H1 (cell line): Measurements from ENCODE around the gene ARHGAP26. TPM values are rescaled to one million over a fixed set of nuclear protein-coding genes. Genes with fewer than 3 reads are reported as not detected.

Experiments used
- CTCF ChIA-PET: fragments of 300-600 bp; sonication (Branson Sonifier 250); formaldehyde crosslinking; loops from one replicate; lab custom pipeline; 2021; ENCODE audit not compliant: partially characterized antibody; lab: Charles Lee
- POLR2A ChIA-PET: fragments of 300-600 bp; sonication (Branson Sonifier 250); formaldehyde crosslinking; loops from one replicate; lab custom pipeline; 2021; ENCODE audit warnings: inconsistent platforms; ENCODE audit not compliant: partially characterized antibody; lab: Charles Lee
- DNase-seq, 2 experiments: peaks; one replicate each; pipeline versions ENCODE4 v3.0.0 to v3.0.0-alpha.2; 2010 to 2022; ENCODE audit warnings: low spot score in 2 of 2, low read depth in 1 of 2, mixed read lengths in 1 of 2
- FAIRE-seq: peaks from 2 replicates; lab custom pipeline; 2011; peaks lifted over from hg19 to GRCh38; lab: Jason Lieb, UNC
- H2AFZ ChIP-seq: 2 replicates; pipeline ENCODE4 v1.8.1; 2012; ENCODE audit warnings: low read length, inconsistent platforms
- H2AK5ac ChIP-seq: 2 replicates; pipeline ENCODE4 v1.6.1; 2013; ENCODE audit warnings: low read depth, low read length
- H2BK120ac ChIP-seq: replicated peaks from 2 replicates; pipeline ENCODE3; 2013; ENCODE audit warnings: low read depth, low read length, inconsistent platforms
- H2BK12ac ChIP-seq: 2 replicates; pipeline ENCODE4 v1.6.1; 2013; ENCODE audit warnings: low read depth, low read length
- H2BK15ac ChIP-seq: 2 replicates; pipeline ENCODE4 v1.6.1; 2013; ENCODE audit warnings: low read length
- H2BK20ac ChIP-seq: 2 replicates; pipeline ENCODE4 v1.6.1; 2013; ENCODE audit warnings: low read length
- H2BK5ac ChIP-seq: 2 replicates; pipeline ENCODE4 v1.6.1; 2013; ENCODE audit warnings: low read depth, low read length
- H3K14ac ChIP-seq: 2 replicates; pipeline ENCODE4 v1.6.1; 2013; ENCODE audit warnings: inconsistent platforms; ENCODE audit not compliant: insufficient read length
- H3K18ac ChIP-seq: 2 replicates; pipeline ENCODE4 v1.6.1; 2013; ENCODE audit warnings: low read length; ENCODE audit errors: extremely low read depth
- H3K23ac ChIP-seq: 2 replicates; pipeline ENCODE4 v1.6.1; 2013; ENCODE audit warnings: inconsistent platforms; ENCODE audit not compliant: insufficient read length
- H3K23me2 ChIP-seq: 2 replicates; pipeline ENCODE4 v1.6.1; 2013; ENCODE audit warnings: low read depth, low read length
- H3K27ac ChIP-seq: 2 replicates; pipeline ENCODE4 v1.6.1; 2011; ENCODE audit warnings: low read depth, low read length, inconsistent platforms
- H3K27me3 ChIP-seq, 4 experiments: replicated peaks in 1 of 4; 1 replicate in 1 of 4; 2 replicates in 3 of 4; pipeline versions ENCODE4 v1.6.1 to v1.8.1; 2011 to 2013; ENCODE audit warnings: low read length in 3 of 4, mild to moderate bottlenecking in 3 of 4, inconsistent platforms in 2 of 4, mixed read lengths in 2 of 4, moderate library complexity in 1 of 4; ENCODE audit not compliant: control insufficient read depth in 3 of 4, insufficient read depth in 3 of 4; ENCODE audit errors: extremely low read depth in 1 of 4
- H3K36me3 ChIP-seq, 4 experiments: 2 replicates each; pipeline versions ENCODE4 v1.6.1 to v1.8.1; 2011 to 2013; ENCODE audit warnings: mild to moderate bottlenecking in 4 of 4, low read length in 3 of 4, moderate library complexity in 2 of 4, control low read depth in 1 of 4, inconsistent platforms in 1 of 4; ENCODE audit not compliant: insufficient read depth in 4 of 4, control insufficient read depth in 2 of 4
- H3K4ac ChIP-seq: replicated peaks from 2 replicates; pipeline ENCODE3; 2013; ENCODE audit warnings: low read length, low read depth, mixed read lengths, inconsistent platforms; ENCODE audit not compliant: insufficient read length
- H3K4me1 ChIP-seq, 4 experiments: replicated peaks in 1 of 4; 1 replicate in 1 of 4; 2 replicates in 3 of 4; pipeline versions ENCODE4 v1.6.1 to v1.8.1; 2011 to 2013; ENCODE audit warnings: low read length in 3 of 4, inconsistent platforms in 2 of 4, mixed read lengths in 1 of 4; ENCODE audit not compliant: insufficient read depth in 4 of 4, control insufficient read depth in 3 of 4
- H3K4me2 ChIP-seq, 2 experiments: 2 replicates each; pipeline versions ENCODE4 v1.6.1 to v1.8.1; 2011 to 2013; ENCODE audit warnings: low read depth in 2 of 2, low read length in 2 of 2, control low read depth in 1 of 2, inconsistent platforms in 1 of 2, mild to moderate bottlenecking in 1 of 2; ENCODE audit not compliant: insufficient read depth in 1 of 2
- H3K4me3 ChIP-seq, 4 experiments: fragments of 200-600, 300-600 bp in 1 of 4; sonication (generic), shearing (Covaris generic), sonication (Bioruptor Twin) in 1 of 4; 2 replicates each; pipeline versions ENCODE4 v1.5.1 to v1.8.1; 2011 to 2016; ENCODE audit warnings: low read length in 4 of 4, low read depth in 3 of 4, control low read depth in 2 of 4, inconsistent platforms in 2 of 4, mild to moderate bottlenecking in 2 of 4, mixed read lengths in 1 of 4, moderate library complexity in 1 of 4; ENCODE audit not compliant: insufficient read depth in 2 of 4; ENCODE audit errors: extremely low read depth in 1 of 4
- H3K56ac ChIP-seq: replicated peaks from 2 replicates; pipeline ENCODE3; 2013; ENCODE audit warnings: low read depth, mild to moderate bottlenecking, mixed read lengths, low read length, inconsistent platforms; ENCODE audit not compliant: insufficient read length
- H3K79me1 ChIP-seq: 2 replicates; pipeline ENCODE4 v1.6.1; 2013; ENCODE audit warnings: low read depth, low read length, control low read depth
- H3K79me2 ChIP-seq, 2 experiments: 2 replicates each; pipeline versions ENCODE4 v1.6.1 to v1.8.1; 2012 to 2013; ENCODE audit warnings: low read length in 2 of 2, mild to moderate bottlenecking in 2 of 2, inconsistent platforms in 1 of 2; ENCODE audit not compliant: insufficient read depth in 2 of 2, control insufficient read depth in 1 of 2
- H3K9ac ChIP-seq, 4 experiments: replicated peaks in 1 of 4; 1 replicate in 1 of 4; 2 replicates in 3 of 4; pipeline versions ENCODE4 v1.6.1 to v1.8.1; 2011 to 2013; ENCODE audit warnings: low read depth in 3 of 4, low read length in 3 of 4, control low read depth in 2 of 4, mild to moderate bottlenecking in 2 of 4, moderate library complexity in 2 of 4, inconsistent platforms in 1 of 4; ENCODE audit errors: extremely low read depth in 1 of 4
- H3K9me3 ChIP-seq, 2 experiments: 2 replicates each; pipeline versions ENCODE4 v1.6.1 to v1.8.1; 2012 to 2013; ENCODE audit warnings: mild to moderate bottlenecking in 2 of 2, moderate library complexity in 2 of 2, control low read depth in 1 of 2, inconsistent platforms in 1 of 2, low read depth in 1 of 2, low read length in 1 of 2, mixed read lengths in 1 of 2; ENCODE audit not compliant: insufficient read depth in 2 of 2
- H4K20me1 ChIP-seq, 2 experiments: replicated peaks in 1 of 2; 2 replicates each; pipeline versions ENCODE3 to v1.8.1; 2011 to 2013; ENCODE audit warnings: inconsistent platforms in 2 of 2, low read length in 2 of 2, mild to moderate bottlenecking in 1 of 2; ENCODE audit not compliant: insufficient read depth in 2 of 2, control insufficient read depth in 1 of 2
- H4K5ac ChIP-seq: 2 replicates; pipeline ENCODE4 v1.6.1; 2013; ENCODE audit warnings: low read length, low read depth, mixed read lengths, inconsistent platforms; ENCODE audit not compliant: insufficient read length
- H4K8ac ChIP-seq: 2 replicates; pipeline ENCODE4 v1.8.0; 2013; ENCODE audit warnings: mild to moderate bottlenecking, moderate library complexity, low read length, inconsistent platforms; ENCODE audit not compliant: insufficient read depth; ENCODE audit errors: extremely low read depth
- H4K91ac ChIP-seq: replicated peaks from 2 replicates; pipeline ENCODE3; 2013; ENCODE audit warnings: low read length, mixed read lengths, inconsistent platforms; ENCODE audit not compliant: insufficient read length
- HDAC2 ChIP-seq, 2 experiments: fragments of 300-600 bp in 1 of 2; sonication (generic) in 1 of 2; IDR thresholded peaks; 2 replicates each; pipeline ENCODE4 v1.6.1; 2011 to 2012; ENCODE audit warnings: low read depth in 2 of 2, low read length in 2 of 2, mild to moderate bottlenecking in 2 of 2, moderate library complexity in 2 of 2, borderline replicate concordance in 1 of 2, inconsistent platforms in 1 of 2
- JUN ChIP-seq: IDR thresholded peaks from 2 replicates; pipeline ENCODE4 v1.6.1; 2011; ENCODE audit warnings: low read depth, mild to moderate bottlenecking, improper control_type of control experiment, low read length
- SIRT6 ChIP-seq: IDR thresholded peaks from one replicate; pipeline ENCODE4 v1.7.1; 2012; ENCODE audit warnings: low read length, inconsistent platforms
- WGBS, 2 experiments: shearing (Covaris generic) in 1 of 2; methylation state at CpG; one replicate each; pipeline versions ENCODE4 v1.1.6 to v1.1.7; 2013 to 2015; ENCODE audit warnings: low lambda C conversion rate in 2 of 2, mixed read lengths in 2 of 2, inconsistent platforms in 1 of 2, low coverage in 1 of 2, missing lambda C conversion rate in 1 of 2; ENCODE audit not compliant: insufficient replicate concordance in 2 of 2, insufficient coverage in 1 of 2, insufficient read length in 1 of 2; ENCODE audit errors: extremely low coverage in 1 of 2, missing lambda C conversion rate in 1 of 2; 5-methylcytosine and 5-hydroxymethylcytosine counted together
- polyA plus RNA-seq, 7 experiments: library from polyadenylated mRNA; depleted of rRNA in 3 of 7; stranded (reverse) in 5 of 7; unstranded in 2 of 7; fragments of >200 nt in 5 of 7; fragments of 200-250 nt in 2 of 7; gene quantifications; 1 replicate in 5 of 7; 2 replicates in 1 of 7; 4 replicates in 1 of 7; pipeline versions ENCODE4 v1.2.1 to v1.2.3, GENCODE V29; 2011 to 2013; ENCODE audit warnings: missing spikeins in 2 of 7, mixed read lengths in 2 of 7
- total RNA-seq: library from RNA; stranded (reverse); fragmentation: NEBNext Ultra II Directional; extraction: Animal tissue kit (Norgen Biotek cat#: 25700); gene quantifications from 2 replicates; pipeline ENCODE4 v1.2.1, GENCODE V29; 2021

ARHGAP26 gene
- total and polyA plus RNA-seq, 2 of the 8 experiments (the other 6 are each of a cell fraction or from before 2014, with no cell fraction given), result 7.1 to 24.8 TPM

DNA sequence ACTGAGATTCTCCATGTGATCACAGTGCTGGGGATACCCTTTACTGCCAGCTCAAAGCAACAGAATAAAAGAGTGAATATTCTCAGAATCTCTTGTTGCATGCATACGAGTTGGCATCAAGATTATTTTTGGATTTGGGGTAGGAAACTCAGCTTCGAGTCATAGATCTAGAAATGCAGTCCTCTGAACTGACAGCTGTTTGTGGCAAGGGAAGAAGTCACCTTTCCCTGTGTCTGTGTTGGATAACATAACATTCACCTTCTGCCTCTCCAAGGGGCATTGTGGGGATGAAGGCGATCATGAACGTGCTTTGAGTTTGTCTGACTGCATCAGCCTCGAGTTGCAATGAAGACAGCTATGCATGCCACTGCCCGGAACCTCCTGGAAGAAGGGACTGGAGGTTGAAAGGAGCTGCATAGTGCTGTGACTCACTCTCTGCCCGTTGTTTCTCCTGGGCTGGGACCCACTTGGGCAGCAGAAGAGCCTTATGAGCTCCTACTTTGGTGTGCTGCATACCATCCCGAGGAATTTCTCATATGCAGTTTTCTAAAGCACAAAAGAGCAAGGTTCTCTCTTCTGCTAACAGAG lies 231.7 kb downstream of the ARHGAP26 start:
- Histone ChIP-seq H4K5ac (no peak overlapping the region), H4K8ac (no peak overlapping the region), H2BK12ac (peak overlapping the region; percentile 80), H4K91ac (no peak overlapping the region), H2AK5ac (peak overlapping the region; percentile 82; the same call in 1 of the 2 replicates), H3K18ac (no peak overlapping the region)
- TF ChIP-seq SIRT6 (no peak), JUN (no peak), HDAC2 (IDR thresholded peaks at IDR 0.05; ENCODE audit: borderline replicate concordance in 1 of 2, low read depth in 2 of 2, low read length in 2 of 2) (no peak)
- TF ChIP-seq, all 59 proteins: peak for 0
- Histone ChIP-seq H3K9me3 (no peaks in the 10 kb centered on the region), H2BK20ac (no peak overlapping the region), H4K20me1 (no peaks in the 10 kb centered on the region), H3K23me2 (no peaks in the 10 kb centered on the region), H2BK15ac (no peak overlapping the region), H3K14ac (no peak overlapping the region), H3K4me1 (peaks cover 0 to 3% (median 3%) of the 10 kb centered on the region in 4 experiments; a peak in 4 of 7 replicates), H2AFZ (no peak overlapping the region), H3K27me3 (no peaks in the 10 kb centered on the region), H3K9ac (no peak overlapping the region), H3K23ac (no peak overlapping the region), H3K4ac (no peak overlapping the region), H2BK120ac (no peak overlapping the region), H3K4me2 (no peak overlapping the region), H3K27ac (no peak overlapping the region), H3K79me2 (no peaks in the 10 kb centered on the region), H3K56ac (no peak overlapping the region), H3K79me1 (no peaks in the 10 kb centered on the region), H3K4me3 (no peak overlapping the region), H2BK5ac (peak overlapping the region; percentile 62), H3K36me3 (no peaks in the 10 kb centered on the region)
- DNase-seq, result no peak
- ChIA-PET POLR2A (interaction anchor here (1.2 kb wide), 1 partner anchor 212 kb away, joined by 3 read pairs; no protein-coding TSS in a partner anchor), CTCF (interaction anchor here (0.6 to 6.8 kb wide), 19 partner anchors 10 to 1138 kb away, joined by 3 to 51 read pairs (median 5); no protein-coding TSS in a partner anchor)
- FAIRE-seq, result no peak
- 83% methylated on average over 8 of the region's 8 CpGs; no CpG with 5 or more reads in 1 of the 2 experiments for WGBS, 2 experiments
